BJ (cell line): ENCODE results near the gene LILRA6. TPM values are rescaled to one million over a fixed set of nuclear protein-coding genes. Genes with fewer than 3 reads are reported as not detected.

Experiments
- CTCF ChIA-PET: fragments of 350-600 bp; formaldehyde crosslinking; extraction: SDS; loops from one replicate; lab custom pipeline; 2021; ENCODE audit warnings: antibody characterized with exemption, inconsistent platforms; lab: Yijun Ruan, JAX
- POLR2A ChIA-PET: fragments of 300-600 bp; sonication (Branson Sonifier 250); formaldehyde crosslinking; extraction: SDS; loops from one replicate; lab custom pipeline; 2021; ENCODE audit warnings: antibody characterized with exemption; lab: Charles Lee
- DNase-seq: peaks from one replicate; pipeline ENCODE4 v3.0.0-alpha.2; 2011; ENCODE audit warnings: low read depth
- H3K27me3 ChIP-seq: 2 replicates; pipeline ENCODE4 v1.6.0; 2011; ENCODE audit warnings: low read length; ENCODE audit not compliant: control insufficient read depth, insufficient read depth
- H3K36me3 ChIP-seq: 2 replicates; pipeline ENCODE4 v1.5.1; 2011; ENCODE audit warnings: low read length; ENCODE audit not compliant: control insufficient read depth, insufficient read depth
- H3K4me3 ChIP-seq: 2 replicates; pipeline ENCODE4 v1.5.1; 2011; ENCODE audit warnings: low read depth, mild to moderate bottlenecking, control low read depth, low read length
- polyA plus RNA-seq: library from polyadenylated mRNA; depleted of rRNA; stranded (reverse); fragments of >200 nt; gene quantifications from 2 replicates; pipeline ENCODE4 v1.2.3, GENCODE V29; 2011; rRNA removed
- small RNA-seq: library from RNA; depleted of rRNA; stranded (forward); fragments of <200 nt; gene quantifications from one replicate; pipeline ENCODE3, GENCODE V24; 2012; ENCODE audit warnings: low replicate concordance, low read depth; ENCODE audit not compliant: insufficient read length
- TF ChIP-seq, protein P1 (sequence below): IDR thresholded peaks from 2 replicates; pipeline ENCODE4 v1.5.1; 2011; ENCODE audit warnings: low read depth, mild to moderate bottlenecking, control low read depth, inconsistent platforms, low read length, moderate library complexity; ENCODE audit not compliant: insufficient read depth

The LILRA6 gene
- polyA plus RNA-seq, 1 experiment, result not detected

DNA sequence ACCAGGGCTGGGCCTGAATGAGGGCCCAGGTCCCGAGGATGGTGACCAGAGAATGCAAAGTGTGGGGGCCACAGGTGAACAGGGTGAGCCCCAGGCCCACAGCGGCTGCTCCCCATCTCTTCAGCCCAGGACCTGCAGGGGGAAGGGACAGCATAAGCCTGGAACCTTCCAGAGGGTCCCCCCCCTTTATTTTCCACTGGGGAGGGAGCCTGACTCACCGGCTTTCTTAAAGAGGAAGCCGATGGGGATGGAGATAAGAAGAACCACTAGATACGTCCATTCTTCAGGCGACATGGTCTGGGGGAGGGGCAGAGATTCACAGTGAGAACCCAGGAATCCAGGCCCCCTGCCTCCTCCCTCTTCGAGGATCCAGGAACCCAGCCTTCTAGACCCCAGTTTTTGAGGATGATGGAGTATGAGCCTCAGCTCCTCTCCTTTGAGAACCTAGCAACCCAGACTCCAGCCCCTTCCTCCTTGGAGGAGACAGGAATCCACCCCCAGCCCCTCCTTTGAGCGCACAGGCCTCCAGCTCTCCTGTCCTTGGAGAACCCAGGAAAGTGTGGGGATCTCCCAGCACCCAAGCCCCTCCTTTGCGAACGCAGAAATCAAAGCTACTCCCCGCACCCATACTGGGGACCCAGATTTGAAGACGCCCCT, 54.2 kb downstream of the LILRA6 start:
- TF ChIP-seq, protein P1, sequence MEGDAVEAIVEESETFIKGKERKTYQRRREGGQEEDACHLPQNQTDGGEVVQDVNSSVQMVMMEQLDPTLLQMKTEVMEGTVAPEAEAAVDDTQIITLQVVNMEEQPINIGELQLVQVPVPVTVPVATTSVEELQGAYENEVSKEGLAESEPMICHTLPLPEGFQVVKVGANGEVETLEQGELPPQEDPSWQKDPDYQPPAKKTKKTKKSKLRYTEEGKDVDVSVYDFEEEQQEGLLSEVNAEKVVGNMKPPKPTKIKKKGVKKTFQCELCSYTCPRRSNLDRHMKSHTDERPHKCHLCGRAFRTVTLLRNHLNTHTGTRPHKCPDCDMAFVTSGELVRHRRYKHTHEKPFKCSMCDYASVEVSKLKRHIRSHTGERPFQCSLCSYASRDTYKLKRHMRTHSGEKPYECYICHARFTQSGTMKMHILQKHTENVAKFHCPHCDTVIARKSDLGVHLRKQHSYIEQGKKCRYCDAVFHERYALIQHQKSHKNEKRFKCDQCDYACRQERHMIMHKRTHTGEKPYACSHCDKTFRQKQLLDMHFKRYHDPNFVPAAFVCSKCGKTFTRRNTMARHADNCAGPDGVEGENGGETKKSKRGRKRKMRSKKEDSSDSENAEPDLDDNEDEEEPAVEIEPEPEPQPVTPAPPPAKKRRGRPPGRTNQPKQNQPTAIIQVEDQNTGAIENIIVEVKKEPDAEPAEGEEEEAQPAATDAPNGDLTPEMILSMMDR, result no peak
- ChIA-PET POLR2A (interaction anchor here (0.6 kb wide), 1 partner anchor 279 kb away, joined by 3 read pairs; no protein-coding TSS in a partner anchor), CTCF (interaction anchor here (0.7 to 2.0 kb wide), 3 partner anchors 15 to 77 kb away, joined by 3 to 9 read pairs (median 3); no protein-coding TSS in a partner anchor)
- peak overlapping the region; percentile 79 for H3K4me3 ChIP-seq
- DNase-seq, result no peak
- H3K27me3 ChIP-seq, result no peaks in the 10 kb centered on the region
- H3K36me3 ChIP-seq, result peaks cover 16% of the 10 kb centered on the region

DNA sequence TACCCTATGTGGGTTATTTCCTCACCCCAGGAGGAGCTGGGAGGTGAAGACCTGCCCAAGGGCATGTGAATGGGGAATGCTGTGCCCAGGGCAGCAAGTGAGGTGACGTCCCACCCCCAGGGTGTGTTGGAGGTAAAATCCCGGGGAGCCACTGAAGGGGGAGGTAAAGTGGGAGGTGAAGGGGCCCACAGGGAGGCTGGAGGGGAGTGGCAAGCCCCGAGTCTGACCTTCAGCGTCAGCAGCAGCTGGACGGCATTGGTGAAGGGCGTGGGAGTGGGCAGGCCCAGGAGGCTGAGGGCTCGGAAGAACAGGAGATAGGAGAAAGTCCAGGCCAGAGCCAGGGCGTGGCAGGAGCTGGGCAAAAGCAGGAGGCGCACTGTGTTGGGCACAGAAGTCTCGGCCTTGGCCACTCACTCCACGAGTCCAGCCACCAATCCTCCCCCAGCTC, 55.6 kb downstream of the LILRA6 start:
- no peak for DNase-seq
- ChIA-PET CTCF (interaction anchor here (1.1 to 1.3 kb wide), 2 partner anchors 11 to 16 kb away, joined by 3 read pairs; no protein-coding TSS in a partner anchor), POLR2A (no interaction called here)
- TF ChIP-seq, protein P1, result no peak
- H3K36me3 ChIP-seq, result peaks cover 17% of the 10 kb centered on the region
- no peak overlapping the region for H3K4me3 ChIP-seq
- H3K27me3 ChIP-seq, result no peaks in the 10 kb centered on the region

Small RNA genes lying within 50 kb of the gene (small RNA-seq; reads per million reads assigned to genes)
- gene MIR4752 (not detected), gene RNU6-1307P (not detected)

Other genes starting within 250 kb of the LILRA6 start
- not detected in 2 replicates for gene VSTM1, start 178.9 kb downstream of the LILRA6 start, polyA plus RNA-seq
- not detected in 2 replicates for gene TARM1, start 161.4 kb downstream of the LILRA6 start, polyA plus RNA-seq
- 0.27 and 0.66 TPM in 2 replicates for gene OSCAR, start 142.0 kb downstream of the LILRA6 start, polyA plus RNA-seq
- 26.6 and 45.8 TPM in 2 replicates for gene NDUFA3, start 139.9 kb downstream of the LILRA6 start, polyA plus RNA-seq
- 15.3 and 18.8 TPM in 2 replicates for gene TFPT, start 127.1 kb downstream of the LILRA6 start, polyA plus RNA-seq
- gene PRPF31, start 127.0 kb downstream of the LILRA6 start, polyA plus RNA-seq, result 27.7 and 39.4 TPM in 2 replicates
- gene CNOT3, start 105.0 kb downstream of the LILRA6 start, polyA plus RNA-seq, result 6.2 and 6.3 TPM in 2 replicates
- 3.7 and 4.4 TPM in 2 replicates for gene LENG1, start 83.1 kb downstream of the LILRA6 start, polyA plus RNA-seq
- gene TMC4, start 69.6 kb downstream of the LILRA6 start, polyA plus RNA-seq, result 0.54 and 0.55 TPM in 2 replicates
- 75.1 and 101 TPM in 2 replicates for gene MBOAT7, start 53.2 kb downstream of the LILRA6 start, polyA plus RNA-seq
- gene TSEN34, start 51.5 kb downstream of the LILRA6 start, polyA plus RNA-seq, result 36.2 and 53.9 TPM in 2 replicates
- gene RPS9, start 41.9 kb downstream of the LILRA6 start, polyA plus RNA-seq, result 2,387 and 3,504 TPM in 2 replicates
- not detected in 2 replicates for gene LILRB3, start 19.8 kb downstream of the LILRA6 start, polyA plus RNA-seq
- not detected in 2 replicates for gene LILRB5, start 14.5 kb upstream of the LILRA6 start, polyA plus RNA-seq
- not detected in 2 replicates for gene LILRB2, start 38.3 kb upstream of the LILRA6 start, polyA plus RNA-seq
- gene LILRA5, start 70.4 kb upstream of the LILRA6 start, polyA plus RNA-seq, result not detected in 2 replicates
- not detected in 2 replicates for gene LILRA4, start 96.4 kb upstream of the LILRA6 start, polyA plus RNA-seq
- gene LAIR1, start 122.1 kb upstream of the LILRA6 start, polyA plus RNA-seq, result not detected in 2 replicates
- not detected in 2 replicates for gene TTYH1, start 172.7 kb upstream of the LILRA6 start, polyA plus RNA-seq
- 23.5 and 39.5 TPM in 2 replicates for gene LENG8, start 206.4 kb upstream of the LILRA6 start, polyA plus RNA-seq
- gene LENG9, start 221.0 kb upstream of the LILRA6 start, polyA plus RNA-seq, result 1.4 and 2.0 TPM in 2 replicates
- gene CDC42EP5, start 230.5 kb upstream of the LILRA6 start, polyA plus RNA-seq, result 22.5 and 24.7 TPM in 2 replicates